Measurements from ENCODE around the gene API5.
"Not testable (repeated sequence)": the region's sequence is repeated elsewhere in the genome, so short reads cannot be mapped to it uniquely, and the experiment has no call there.

The API5 gene

GRCh38 chr11:43311791-43312607 is at the start of gene API5:
Gene API5, plus strand, starts transcription at chr11:43311996. Its CDS starts 132 bp downstream, at chr11:43312128.
- peak; percentile 90 to 91 for DNase-seq (ENCODE audit: low read depth in 2 of 2)

GRCh38 chr11:43267856-43268580 is 43.8 kb upstream of the API5 start:
- DNase-seq (ENCODE audit: low read depth in 2 of 2), result no peak

- no peak for DNase-seq (ENCODE audit: low read depth in 2 of 2)
These were observed 43.0 kb upstream of the API5 start for GRCh38 chr11:43268786-43269185.

- DNase-seq (ENCODE audit: low read depth in 2 of 2), result no peak
These were observed 42.4 kb upstream of the API5 start for GRCh38 chr11:43269254-43269918.

GRCh38 chr11:43270468-43270867 is 41.3 kb upstream of the API5 start:
- no peak for DNase-seq (ENCODE audit: low read depth in 2 of 2)

GRCh38 chr11:43278193-43278956 is 33.4 kb upstream of the API5 start:
- no peak for DNase-seq (ENCODE audit: low read depth in 2 of 2)

GRCh38 chr11:43282607-43283440 is 29.0 kb upstream of the API5 start:
- DNase-seq (ENCODE audit: low read depth in 2 of 2), result peak in 1 of 2 donors; percentile 4

GRCh38 chr11:43285826-43286225 is 26.0 kb upstream of the API5 start:
- DNase-seq (ENCODE audit: low read depth in 2 of 2), result no peak

GRCh38 chr11:43289368-43289767 is 22.4 kb upstream of the API5 start:
- DNase-seq (ENCODE audit: low read depth in 2 of 2), result no peak

GRCh38 chr11:43298397-43298796 is 13.4 kb upstream of the API5 start:
- no peak for DNase-seq (ENCODE audit: low read depth in 2 of 2)

- DNase-seq (ENCODE audit: low read depth in 2 of 2), result no peak
These were observed 4.2 kb downstream of the API5 start for GRCh38 chr11:43315966-43316365.

- DNase-seq (ENCODE audit: low read depth in 2 of 2), result no peak
These were observed 4.7 kb downstream of the API5 start for GRCh38 chr11:43316451-43316850.

- DNase-seq (ENCODE audit: low read depth in 2 of 2), result no peak
These were observed 16.2 kb downstream of the API5 start for GRCh38 chr11:43327987-43328386.

- no peak for DNase-seq (ENCODE audit: low read depth in 2 of 2)
These were observed 16.7 kb downstream of the API5 start for GRCh38 chr11:43328482-43328881.

GRCh38 chr11:43341159-43341558 is 29.4 kb downstream of the API5 start:
- DNase-seq (ENCODE audit: low read depth in 2 of 2), result no peak

- DNase-seq (ENCODE audit: low read depth in 2 of 2), result not testable (repeated sequence)
These were observed 39.6 kb downstream of the API5 start for GRCh38 chr11:43351426-43351825.

- DNase-seq (ENCODE audit: low read depth in 2 of 2), result no peak
These were observed 42.5 kb downstream of the API5 start for GRCh38 chr11:43354311-43354710.

GRCh38 chr11:43356336-43356735 is 44.5 kb downstream of the API5 start:
- no peak for DNase-seq (ENCODE audit: low read depth in 2 of 2)

- no peak for DNase-seq (ENCODE audit: low read depth in 2 of 2)
These were observed 46.5 kb downstream of the API5 start for GRCh38 chr11:43358279-43358800.

GRCh38 chr11:43358801-43359421 is 47.1 kb downstream of the API5 start, which contains the start of gene TTC17:
Gene TTC17, plus strand, starts transcription at chr11:43358920. Its CDS starts 35 bp downstream, at chr11:43358955.
- peak; percentile 90 to 92 for DNase-seq (ENCODE audit: low read depth in 2 of 2)
